CD4-positive, alpha-beta T cell (primary cell): ENCODE measurements around the gene YKT6. TPM values are rescaled to one million over a fixed set of nuclear protein-coding genes. Genes with fewer than 3 reads are reported as not detected.

Experiments used
- ATAC-seq: fragments of 200-7000 bp; cut with Tn5 transposase; one replicate; pipeline ENCODE4 v1.10.0; 2022; ENCODE audit warnings: mild to moderate bottlenecking; ENCODE audit not compliant: poor library complexity
- CTCF ChIA-PET: fragments of 350-600 bp; sonication (Branson Sonifier 250); formaldehyde crosslinking; loops from one replicate; lab custom pipeline; 2021; ENCODE audit warnings: antibody characterized with exemption, inconsistent platforms; lab: Charles Lee
- POLR2A ChIA-PET: fragments of 350-600 bp; sonication (Branson Sonifier 250); formaldehyde crosslinking; loops from one replicate; lab custom pipeline; 2021; ENCODE audit warnings: antibody characterized with exemption, inconsistent platforms; lab: Charles Lee
- DNase-seq, 14 experiments: peaks; one replicate each; pipeline ENCODE4 v3.0.0-alpha.2; 2013 to 2020; ENCODE audit warnings: mixed read lengths in 2 of 14
- H3K27ac ChIP-seq, 2 donors: one replicate each; pipeline versions ENCODE4 v1.5.1 to v1.7.0; 2013; ENCODE audit warnings: low read length in 2 of 2, low read depth in 1 of 2, mild to moderate bottlenecking in 1 of 2
- H3K27me3 ChIP-seq, 2 experiments: 1 replicate in 1 of 2; 2 replicates in 1 of 2; pipeline versions ENCODE4 v1.6.1 to v1.7.0; 2013; ENCODE audit warnings: low read length in 2 of 2, control low read depth in 1 of 2, mild to moderate bottlenecking in 1 of 2, moderate library complexity in 1 of 2; ENCODE audit not compliant: insufficient read depth in 2 of 2, control insufficient read depth in 1 of 2
- H3K36me3 ChIP-seq: one replicate; pipeline ENCODE4 v1.6.1; 2013; ENCODE audit warnings: low read length, control low read depth; ENCODE audit not compliant: insufficient read depth
- H3K4me1 ChIP-seq: one replicate; pipeline ENCODE4 v1.6.1; 2013; ENCODE audit warnings: low read length, control low read depth; ENCODE audit not compliant: insufficient read depth
- H3K4me3 ChIP-seq: one replicate; pipeline ENCODE4 v1.5.1; 2013; ENCODE audit warnings: mild to moderate bottlenecking, low read length, moderate library complexity
- H3K9me3 ChIP-seq, 2 experiments: 1 replicate in 1 of 2; 2 replicates in 1 of 2; pipeline versions ENCODE4 v1.6.1 to v1.7.0; 2013; ENCODE audit warnings: low read length in 2 of 2, mild to moderate bottlenecking in 2 of 2, control low read depth in 1 of 2, moderate library complexity in 1 of 2; ENCODE audit not compliant: control insufficient read depth in 1 of 2, insufficient read depth in 1 of 2
- H3K27ac Mint-ChIP-seq: one replicate; pipeline ENCODE4 v1.8.0; 2020; ENCODE audit warnings: mixed read lengths
- H3K27me3 Mint-ChIP-seq: one replicate; pipeline ENCODE4 v1.8.0; 2021; ENCODE audit warnings: mixed read lengths
- H3K36me3 Mint-ChIP-seq: one replicate; pipeline ENCODE4 v1.8.0; 2021; ENCODE audit warnings: low read depth, mixed read lengths
- H3K4me1 Mint-ChIP-seq: one replicate; pipeline ENCODE4 v1.8.0; 2021; ENCODE audit warnings: low read depth, mixed read lengths
- H3K4me3 Mint-ChIP-seq: one replicate; pipeline ENCODE4 v1.8.0; 2020; ENCODE audit warnings: mild to moderate bottlenecking, mixed read lengths
- H3K9me3 Mint-ChIP-seq: one replicate; pipeline ENCODE4 v1.8.0; 2020; ENCODE audit warnings: mixed read lengths
- intact Hi-C, 2 experiments: fragments of 100-400 bp; cut with DNase I in 1 of 2; cut with micrococcal nuclease in 1 of 2; formaldehyde crosslinking; loops; one replicate each; pipeline versions ENCODE4 v1.15.1 to v1.9.0; 2023 to 2025; cut with DNase I, micrococcal nuclease
- total RNA-seq, 174 experiments: library from RNA in 2 of 174; stranded (reverse) in 2 of 174; gene quantifications; one replicate each; pipeline ENCODE4 v1.2.3 and lab custom pipeline; 2021 to 2026
- TF ChIP-seq, protein P1 (sequence below): fragments of 200-600 bp; IDR thresholded peaks from one replicate; pipeline ENCODE4 v1.8.0; 2022; ENCODE audit warnings: antibody characterized with exemption, mild to moderate bottlenecking

The YKT6 gene
- total RNA-seq, 2 experiments from 2014 or later = 85.0 to 86.4 TPM

DNA sequence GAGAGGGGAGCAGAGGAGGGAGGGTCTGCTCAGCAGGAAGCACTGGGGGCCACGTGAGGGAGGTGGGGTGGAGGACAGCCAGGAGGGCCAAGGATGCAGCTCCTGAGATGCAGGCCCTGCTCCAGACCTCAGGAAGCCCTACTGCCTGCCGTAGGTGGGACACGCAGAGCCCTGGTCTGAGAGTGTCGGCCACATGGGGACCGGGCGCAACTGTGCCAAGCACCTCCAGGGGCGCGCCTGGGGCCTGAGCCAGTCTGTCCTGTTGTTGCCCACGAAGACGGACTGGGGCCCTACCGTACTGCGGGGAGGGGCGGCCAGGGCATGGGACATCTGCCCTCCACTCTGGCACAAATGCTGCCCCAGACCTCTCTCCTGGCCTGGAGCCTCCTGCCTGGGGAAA, 31.6 kb downstream of the YKT6 start:
- Histone ChIP-seq H3K4me1 (no peaks in the 10 kb centered on the region), H3K9me3 (no peaks in the 10 kb centered on the region), H3K27me3 (no peaks in the 10 kb centered on the region), H3K27ac (no peak overlapping the region), H3K36me3 (no peaks in the 10 kb centered on the region), H3K4me3 (no peak overlapping the region)
- CTCF ChIA-PET = no interaction called here
- POLR2A ChIA-PET = no interaction called here
- ATAC-seq = no peak
- TF ChIP-seq, protein P1, sequence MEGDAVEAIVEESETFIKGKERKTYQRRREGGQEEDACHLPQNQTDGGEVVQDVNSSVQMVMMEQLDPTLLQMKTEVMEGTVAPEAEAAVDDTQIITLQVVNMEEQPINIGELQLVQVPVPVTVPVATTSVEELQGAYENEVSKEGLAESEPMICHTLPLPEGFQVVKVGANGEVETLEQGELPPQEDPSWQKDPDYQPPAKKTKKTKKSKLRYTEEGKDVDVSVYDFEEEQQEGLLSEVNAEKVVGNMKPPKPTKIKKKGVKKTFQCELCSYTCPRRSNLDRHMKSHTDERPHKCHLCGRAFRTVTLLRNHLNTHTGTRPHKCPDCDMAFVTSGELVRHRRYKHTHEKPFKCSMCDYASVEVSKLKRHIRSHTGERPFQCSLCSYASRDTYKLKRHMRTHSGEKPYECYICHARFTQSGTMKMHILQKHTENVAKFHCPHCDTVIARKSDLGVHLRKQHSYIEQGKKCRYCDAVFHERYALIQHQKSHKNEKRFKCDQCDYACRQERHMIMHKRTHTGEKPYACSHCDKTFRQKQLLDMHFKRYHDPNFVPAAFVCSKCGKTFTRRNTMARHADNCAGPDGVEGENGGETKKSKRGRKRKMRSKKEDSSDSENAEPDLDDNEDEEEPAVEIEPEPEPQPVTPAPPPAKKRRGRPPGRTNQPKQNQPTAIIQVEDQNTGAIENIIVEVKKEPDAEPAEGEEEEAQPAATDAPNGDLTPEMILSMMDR = no peak
- DNase-seq = no peak
- H3K27me3 Mint-ChIP-seq = no peaks in the 10 kb centered on the region
- intact Hi-C loops = no loop called here
- H3K27ac Mint-ChIP-seq = no peak overlapping the region
- no peaks in the 10 kb centered on the region for H3K36me3 Mint-ChIP-seq
- H3K4me1 Mint-ChIP-seq = no peaks in the 10 kb centered on the region
- H3K9me3 Mint-ChIP-seq = no peaks in the 10 kb centered on the region
- no peak overlapping the region for H3K4me3 Mint-ChIP-seq

DNA sequence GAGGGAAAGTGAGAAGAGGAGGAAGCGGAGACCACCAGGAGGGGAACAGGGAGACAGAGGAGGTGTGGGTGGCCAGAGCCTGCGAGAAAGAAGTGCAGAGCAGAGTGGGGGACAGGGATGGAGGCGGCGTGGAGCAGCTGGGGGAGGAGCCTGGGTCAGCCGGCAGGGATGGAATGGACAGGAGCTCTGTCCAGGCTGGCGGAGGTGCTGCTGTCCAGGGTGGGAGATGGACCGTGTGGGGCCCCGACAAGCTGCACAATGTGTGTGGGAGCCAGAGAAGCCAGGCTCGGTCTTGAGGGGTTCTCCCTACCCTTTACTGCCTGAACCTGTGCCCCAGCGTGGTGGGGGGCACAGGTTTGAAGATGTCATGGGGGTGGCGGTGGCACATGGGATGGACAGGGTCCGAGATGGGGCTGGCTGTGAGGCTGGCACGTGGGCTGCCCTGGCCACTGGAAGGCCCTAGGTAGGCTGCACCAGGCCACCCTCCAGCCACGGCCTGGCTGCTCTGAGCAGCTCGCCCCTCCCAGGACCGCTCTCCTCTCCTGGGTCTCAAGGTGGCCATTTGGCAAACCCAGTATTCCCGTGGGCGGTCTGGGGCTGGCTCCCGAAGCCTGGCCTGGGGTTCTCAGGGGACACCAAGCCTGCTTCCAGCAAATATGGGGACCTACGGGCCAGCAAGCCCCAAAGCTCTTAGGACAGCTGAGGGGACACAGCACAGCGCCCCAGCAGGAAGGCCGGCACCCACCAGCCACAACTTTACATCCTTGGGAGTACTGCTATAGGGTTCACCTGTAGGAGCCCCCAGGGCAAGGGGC, 32.3 kb downstream of the YKT6 start:
- no peaks in the 10 kb centered on the region for H3K27me3 ChIP-seq
- no peaks in the 10 kb centered on the region for H3K9me3 ChIP-seq
- no peaks in the 10 kb centered on the region for H3K36me3 ChIP-seq
- H3K4me1 ChIP-seq = no peaks in the 10 kb centered on the region
- no peaks in the 10 kb centered on the region for H3K9me3 Mint-ChIP-seq
- CTCF ChIA-PET = no interaction called here
- TF ChIP-seq, protein P1 = no peak
- no peaks in the 10 kb centered on the region for H3K4me1 Mint-ChIP-seq
- intact Hi-C loops = no loop called here
- H3K4me3 ChIP-seq = no peak overlapping the region
- ATAC-seq (no peak), DNase-seq (no peak)
- POLR2A ChIA-PET = no interaction called here
- no peak overlapping the region for H3K27ac ChIP-seq
- H3K27ac Mint-ChIP-seq = no peak overlapping the region
- H3K36me3 Mint-ChIP-seq = no peaks in the 10 kb centered on the region
- H3K4me3 Mint-ChIP-seq = no peak overlapping the region
- no peaks in the 10 kb centered on the region for H3K27me3 Mint-ChIP-seq

DNA sequence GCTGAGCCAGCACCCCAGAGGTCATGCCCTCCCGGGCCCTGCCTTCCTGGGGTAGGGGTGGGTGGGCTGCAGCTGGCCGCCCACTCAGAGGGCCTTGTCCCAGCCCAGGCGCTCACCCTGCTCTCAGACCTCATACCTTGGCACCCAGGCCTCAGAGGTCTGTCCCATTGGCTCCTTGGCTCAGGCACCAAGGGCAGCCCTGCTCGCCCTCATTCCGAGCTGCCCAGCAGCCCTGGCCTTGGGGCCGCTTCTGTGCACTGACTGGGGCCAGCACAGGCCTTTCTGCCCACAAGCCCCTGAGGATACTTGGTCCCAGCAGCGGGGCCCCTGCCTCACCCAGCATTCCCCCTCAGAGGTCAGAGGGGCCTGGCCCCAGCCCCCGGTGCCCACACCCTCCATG, 34.3 kb downstream of the YKT6 start:
- H3K27ac Mint-ChIP-seq = no peak overlapping the region
- no peak overlapping the region for H3K4me3 Mint-ChIP-seq
- ATAC-seq (no peak), DNase-seq (no peak)
- no peaks in the 10 kb centered on the region for H3K9me3 Mint-ChIP-seq
- POLR2A ChIA-PET = no interaction called here
- H3K27ac ChIP-seq = no peak overlapping the region
- no peaks in the 10 kb centered on the region for H3K9me3 ChIP-seq
- no peaks in the 10 kb centered on the region for H3K36me3 ChIP-seq
- H3K27me3 Mint-ChIP-seq = no peaks in the 10 kb centered on the region
- no peaks in the 10 kb centered on the region for H3K27me3 ChIP-seq
- TF ChIP-seq, protein P1 = no peak
- H3K4me3 ChIP-seq = no peak overlapping the region
- no peaks in the 10 kb centered on the region for H3K36me3 Mint-ChIP-seq
- no peaks in the 10 kb centered on the region for H3K4me1 Mint-ChIP-seq
- CTCF ChIA-PET = no interaction called here
- no peaks in the 10 kb centered on the region for H3K4me1 ChIP-seq
- intact Hi-C loops = no loop called here
